ENCODE data around the gene MAPK9. TPM values are rescaled to one million over a fixed set of nuclear protein-coding genes. Genes with fewer than 3 reads are reported as not detected.
"Not testable (repeated sequence)": the region's sequence is repeated elsewhere in the genome, so short reads cannot be mapped to it uniquely, and the experiment has no call there.

Gene MAPK9
- total RNA-seq, 1 donor from 2014 or later = 12.9 TPM

DNA sequence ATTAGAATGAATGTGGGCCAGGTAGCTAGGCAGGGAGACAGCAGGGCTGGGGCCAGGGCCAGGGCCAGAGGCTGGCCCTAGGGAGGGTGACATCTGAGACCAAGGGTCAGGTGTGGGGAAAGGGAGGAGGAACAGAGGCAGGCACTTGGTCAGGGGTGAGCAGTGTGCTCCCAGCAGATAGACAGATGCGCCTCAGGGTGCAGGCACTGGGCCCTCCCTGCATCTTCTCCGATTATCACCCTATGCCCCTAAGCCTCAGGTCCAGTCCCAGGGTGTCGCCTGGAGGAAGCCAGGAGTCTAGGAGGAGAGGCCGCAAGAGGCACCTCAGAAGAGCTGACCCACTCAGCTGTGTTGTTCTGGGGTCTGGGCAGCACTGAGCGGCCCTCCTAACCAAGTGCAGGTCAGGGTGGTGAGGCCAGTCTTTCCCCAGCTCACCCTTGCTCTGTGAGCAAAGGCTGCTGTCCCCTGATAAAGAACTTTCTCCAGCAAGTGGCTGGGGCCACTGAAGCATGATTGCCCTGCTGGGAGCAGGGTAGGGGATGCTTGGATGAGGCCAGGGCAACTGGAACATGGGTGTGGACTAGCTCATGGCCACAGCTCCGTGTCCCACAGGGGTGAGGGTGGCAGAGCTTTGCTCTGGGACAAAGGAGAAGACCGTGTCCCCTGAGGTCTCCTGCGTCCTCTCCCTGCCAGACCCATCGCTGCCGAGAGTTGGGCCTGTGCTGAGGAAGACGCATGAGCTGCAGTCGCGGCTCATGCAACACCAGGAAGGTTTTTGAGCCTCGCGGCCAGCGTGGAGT is 80.7 kb downstream of the MAPK9 start:
- Histone ChIP-seq H3K36me3 (no peaks in the 10 kb centered on the region), H3K27ac (no peak overlapping the region), H3K9me3 (peaks cover 4 to 12% of the 10 kb centered on the region in 2 donors), H3K4me1 (no peaks in the 10 kb centered on the region), H3K27me3 (no peaks in the 10 kb centered on the region), H3K4me3 (no peak overlapping the region)
- no peak for DNase-seq (ENCODE audit: low spot score in 2 of 2)
- intact Hi-C loops (cut with DNase I) = no loop called here
- no peak for TF ChIP-seq CTCF (IDR thresholded peaks at IDR 0.05)

- H3K4me1 ChIP-seq; intact Hi-C loops (cut with DNase I): not testable (repeated sequence)
These were observed 81.8 kb downstream of the MAPK9 start for GRCh38 chr5:180210077-180210476.

DNA sequence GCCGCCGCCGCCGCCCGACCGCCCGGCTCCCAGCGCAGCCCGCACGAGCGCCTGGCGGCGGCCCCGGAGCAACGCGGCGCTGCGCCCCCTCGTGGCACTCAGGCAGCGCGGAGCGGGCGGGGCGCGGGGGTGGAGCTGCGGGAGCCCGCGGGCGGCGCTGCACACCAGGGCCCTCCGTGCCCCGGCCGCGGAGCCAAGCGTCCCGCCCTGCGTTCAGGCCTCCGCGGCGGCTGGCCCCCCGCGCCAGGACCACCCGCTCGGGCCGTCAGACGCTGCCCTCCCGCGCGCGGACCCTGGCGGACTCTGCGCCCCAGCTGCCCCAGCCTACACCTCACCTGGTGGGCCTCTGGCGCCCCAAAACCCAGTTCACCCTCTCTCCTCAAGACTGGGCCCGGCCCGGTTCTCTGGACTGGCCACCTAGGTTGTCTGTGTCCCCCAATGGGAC is 82.7 kb downstream of the MAPK9 start, which contains the start of gene RASGEF1C:
Gene RASGEF1C, minus strand, starts transcription at position 75 of the 445 bp plus-strand sequence. CDS start 71,159 bp downstream, outside the sequence.
- Histone ChIP-seq H3K27ac (no peak within 1 kb of the TSS), H3K4me1 (no peaks in the 10 kb centered on the region), H3K4me3 (peak within 1 kb of the TSS; percentile 26 to 37), H3K27me3 (no peaks in the 10 kb centered on the region), H3K36me3 (no peaks in the 10 kb centered on the region), H3K9me3 (no peaks in the 10 kb centered on the region)
- intact Hi-C loops (cut with DNase I) = no loop called here
- no peak for DNase-seq (ENCODE audit: low spot score in 2 of 2)
- peak in 1 of 3 experiments; percentile 5 for TF ChIP-seq CTCF (IDR thresholded peaks at IDR 0.05)

More at GRCh38 chr5:180210077-180210476, 81.8 kb downstream of the MAPK9 start:
- H3K27ac ChIP-seq; DNase-seq (ENCODE audit: low spot score in 2 of 2); H3K27me3 ChIP-seq; H3K36me3 ChIP-seq; H3K9me3 ChIP-seq; H3K4me3 ChIP-seq: not testable (repeated sequence)

DNA sequence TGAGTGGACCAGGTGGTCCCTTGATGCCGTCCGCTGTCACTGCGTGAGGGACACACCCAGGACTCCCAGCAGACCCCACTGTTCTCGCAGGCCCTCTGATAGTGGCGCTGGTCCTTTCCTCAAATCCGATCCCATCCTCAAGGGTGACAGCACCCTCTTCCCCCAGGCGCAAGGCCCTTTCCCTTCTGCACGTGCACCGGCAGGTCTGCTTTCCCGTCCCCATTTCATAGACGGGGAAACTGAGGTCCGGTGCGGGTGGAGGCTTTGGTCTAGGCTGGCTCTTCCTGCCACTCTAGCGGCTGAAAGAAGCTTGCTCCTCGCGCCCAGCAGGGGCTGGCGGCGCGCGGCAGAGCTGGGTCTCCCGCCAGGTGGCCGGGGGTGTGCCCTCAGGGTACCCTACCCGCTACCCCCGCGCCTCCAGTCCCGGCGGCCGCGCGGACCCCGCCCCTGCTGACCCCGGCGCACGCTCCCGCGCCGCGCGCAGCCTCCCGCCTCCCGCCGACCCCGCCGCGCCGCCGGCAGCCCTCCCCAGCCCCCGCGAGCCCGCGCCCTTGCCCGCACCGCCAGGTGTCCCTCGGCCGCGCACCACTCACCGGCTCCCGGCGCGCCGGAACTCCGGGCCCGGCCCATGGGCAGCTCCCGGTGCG is 83.3 kb downstream of the MAPK9 start:
- no peaks in the 10 kb centered on the region for H3K36me3 ChIP-seq
- H3K9me3 ChIP-seq = no peaks in the 10 kb centered on the region
- no peaks in the 10 kb centered on the region for H3K4me1 ChIP-seq
- DNase-seq (ENCODE audit: low spot score in 2 of 2) = no peak
- no peak overlapping the region for H3K27ac ChIP-seq
- intact Hi-C loops (cut with DNase I) = no loop called here
- peak overlapping the region; percentile 21 to 37 for H3K4me3 ChIP-seq
- TF ChIP-seq CTCF (IDR thresholded peaks at IDR 0.05) = no peak
- no peaks in the 10 kb centered on the region for H3K27me3 ChIP-seq

DNA sequence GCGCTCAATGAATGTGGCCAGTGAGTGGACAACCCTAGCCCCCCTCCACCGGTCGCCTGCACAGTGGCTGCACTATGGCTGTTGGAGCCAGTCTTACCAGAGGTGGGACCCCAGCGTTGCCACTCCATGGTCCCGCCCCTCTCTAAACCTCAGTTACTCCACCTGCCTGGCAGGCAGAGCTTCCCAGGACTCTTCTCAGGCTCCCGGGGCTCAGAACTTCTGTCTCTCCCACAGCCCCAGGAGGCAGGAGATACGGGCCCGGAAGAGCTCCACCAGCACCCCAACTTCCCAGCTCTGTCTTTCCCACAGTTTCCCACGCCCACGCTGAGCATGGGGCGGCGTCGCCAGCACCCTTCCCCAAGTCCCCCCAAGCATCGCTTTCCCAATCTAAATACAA is 83.8 kb downstream of the MAPK9 start:
- intact Hi-C loops (cut with DNase I) = no loop called here
- no peak for TF ChIP-seq CTCF (IDR thresholded peaks at IDR 0.05)
- Histone ChIP-seq H3K4me1 (no peaks in the 10 kb centered on the region), H3K4me3 (peak overlapping the region; percentile 21 to 37), H3K27me3 (no peaks in the 10 kb centered on the region), H3K9me3 (no peaks in the 10 kb centered on the region), H3K27ac (no peak overlapping the region), H3K36me3 (no peaks in the 10 kb centered on the region)
- DNase-seq (ENCODE audit: low spot score in 2 of 2) = no peak

- H3K27ac ChIP-seq = no peak overlapping the region
These were observed 84.3 kb downstream of the MAPK9 start for GRCh38 chr5:180207593-180207992.

More at GRCh38 chr5:180207593-180207992, 84.3 kb downstream of the MAPK9 start:
- Histone ChIP-seq H3K27me3 (no peaks in the 10 kb centered on the region), H3K36me3 (no peaks in the 10 kb centered on the region), H3K9me3 (no peaks in the 10 kb centered on the region), H3K4me1 (no peaks in the 10 kb centered on the region), H3K4me3 (no peak overlapping the region)
- no peak for DNase-seq (ENCODE audit: low spot score in 2 of 2)
- intact Hi-C loops (cut with DNase I) = no loop called here
- no peak for TF ChIP-seq CTCF (IDR thresholded peaks at IDR 0.05)
